Ramos (cell line): ENCODE results near the gene GAB4.
"Not testable (repeated sequence)": the region's sequence is repeated elsewhere in the genome, so short reads cannot be mapped to it uniquely, and the experiment has no call there.

Experiments
- in situ Hi-C: fragments of 300-500 bp; cut with MboI; formaldehyde crosslinking; loops from one replicate; pipeline ENCODE4 v1.14.3; 2022; ENCODE audit warnings: low sequenced_read_pairs; ENCODE audit not compliant: unreplicated experiment

The GAB4 gene

DNA sequence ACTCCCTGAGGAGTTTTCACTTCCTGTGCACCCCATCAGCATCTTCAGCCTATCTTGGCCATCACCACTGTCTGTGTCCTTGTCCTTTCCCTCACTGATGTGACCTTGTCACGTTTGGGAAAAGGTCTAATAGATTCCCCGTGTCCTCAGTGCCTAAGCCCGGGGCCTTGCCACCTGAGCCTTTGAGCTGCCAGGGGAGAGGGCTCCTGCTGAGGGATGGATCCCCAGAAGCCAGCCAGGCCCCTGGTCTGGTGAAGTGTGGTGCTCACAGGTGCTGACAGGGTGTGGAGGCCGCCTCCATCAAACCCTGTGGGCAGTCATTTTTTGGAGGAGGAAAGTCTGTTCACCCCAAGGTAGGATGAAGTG is 47.2 kb downstream of the GAB4 start:
- in situ Hi-C loops = no loop called here

DNA sequence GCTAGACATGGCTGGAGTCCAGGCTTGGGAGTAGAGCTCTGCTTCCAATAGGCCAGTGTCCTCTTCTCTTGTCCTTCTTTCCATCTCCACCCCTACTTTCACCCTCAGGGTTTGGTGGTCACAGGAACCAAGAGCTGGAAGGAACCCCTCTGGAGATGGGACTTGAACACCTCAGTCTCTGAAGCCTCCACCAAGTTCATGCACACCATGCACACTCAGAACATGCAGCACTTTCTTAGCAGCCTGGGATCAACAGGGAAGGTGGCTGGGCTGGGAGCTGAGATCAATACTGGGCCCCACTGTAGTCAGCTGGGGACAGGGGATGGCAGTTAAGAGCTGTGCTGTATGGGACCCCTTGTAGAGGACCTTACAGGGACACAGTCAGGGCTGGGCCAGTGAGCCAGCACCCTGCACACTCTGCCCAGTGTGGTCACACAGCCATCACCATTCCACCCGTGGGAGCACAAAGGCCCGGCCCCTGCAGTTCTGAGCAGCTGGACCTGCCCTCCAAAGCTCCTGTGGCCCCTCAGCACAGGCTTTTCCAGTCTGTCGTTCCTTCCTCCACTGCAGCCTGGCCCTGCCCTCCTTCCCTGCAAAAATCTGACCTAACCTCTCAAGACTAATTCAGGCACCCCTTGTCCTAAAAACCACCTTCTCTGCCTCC is 47.7 kb downstream of the GAB4 start:
- in situ Hi-C loops = no loop called here

DNA sequence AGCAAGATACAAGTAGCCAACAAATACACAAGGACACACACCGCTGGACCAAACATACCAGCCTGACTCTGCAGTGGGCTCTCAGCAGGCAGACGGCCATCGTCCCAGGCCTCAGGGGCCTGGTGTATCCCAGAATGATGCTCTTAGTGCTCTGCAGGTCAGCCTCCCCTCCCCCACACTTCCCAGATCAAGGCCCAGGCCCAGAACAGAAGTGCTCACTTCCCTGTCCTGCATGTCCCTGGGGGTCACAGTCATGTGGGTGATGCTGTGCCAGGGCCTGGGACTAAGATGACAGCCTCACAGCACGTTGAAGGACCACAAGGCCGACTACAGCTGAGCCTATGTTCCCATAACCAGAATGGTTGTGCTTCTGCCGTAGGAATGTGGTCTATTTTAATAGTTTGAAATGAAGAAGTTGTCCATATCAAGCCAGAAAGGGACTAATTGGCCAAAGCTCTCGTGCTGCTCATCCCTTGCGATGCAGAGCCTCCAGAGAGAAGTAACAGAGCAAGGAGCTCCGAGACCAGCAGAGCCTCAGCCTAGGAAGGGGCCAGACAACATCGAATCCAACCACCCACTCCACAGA is 48.6 kb downstream of the GAB4 start:
- in situ Hi-C loops = no loop called here

DNA sequence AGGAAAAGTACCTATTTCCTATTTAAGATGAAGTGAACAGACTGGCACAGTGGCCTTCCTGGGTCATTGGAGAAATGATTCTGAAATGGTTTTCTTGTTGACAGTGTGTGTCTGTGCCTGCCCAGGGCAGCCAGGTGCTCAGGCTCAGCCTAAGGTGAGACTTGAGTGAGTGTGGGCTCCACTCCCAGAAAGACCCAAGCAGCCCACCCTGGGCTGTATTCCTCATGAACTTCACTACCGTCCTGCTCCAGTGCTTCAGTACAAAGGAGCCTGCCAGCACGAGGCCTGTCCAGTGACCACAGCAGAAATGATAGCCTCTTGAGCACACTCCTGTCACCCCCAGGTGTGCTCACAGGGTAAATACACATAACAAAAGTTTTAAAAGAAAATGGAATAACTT is 49.5 kb downstream of the GAB4 start:
- in situ Hi-C loops = no loop called here

DNA sequence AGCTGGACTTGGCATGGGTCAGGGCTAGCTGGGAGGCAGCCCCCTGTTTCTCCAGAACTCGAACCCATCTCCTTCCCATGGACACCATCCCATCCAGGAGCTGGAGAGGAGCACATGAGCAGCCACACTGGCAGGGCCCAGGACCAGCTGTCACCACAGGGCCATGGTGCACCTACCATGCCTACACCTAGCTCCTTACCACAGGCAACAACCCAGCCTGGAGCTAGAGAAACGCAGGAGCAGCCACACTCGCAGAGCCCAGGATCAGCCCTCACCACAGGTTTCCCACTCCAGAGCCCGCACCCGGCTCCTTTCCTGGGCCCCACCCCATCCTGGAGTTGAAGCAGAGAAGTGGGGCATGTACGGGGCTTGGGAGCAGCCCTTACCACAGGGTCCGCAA is 50.2 kb downstream of the GAB4 start:
- in situ Hi-C loops = no loop called here

DNA sequence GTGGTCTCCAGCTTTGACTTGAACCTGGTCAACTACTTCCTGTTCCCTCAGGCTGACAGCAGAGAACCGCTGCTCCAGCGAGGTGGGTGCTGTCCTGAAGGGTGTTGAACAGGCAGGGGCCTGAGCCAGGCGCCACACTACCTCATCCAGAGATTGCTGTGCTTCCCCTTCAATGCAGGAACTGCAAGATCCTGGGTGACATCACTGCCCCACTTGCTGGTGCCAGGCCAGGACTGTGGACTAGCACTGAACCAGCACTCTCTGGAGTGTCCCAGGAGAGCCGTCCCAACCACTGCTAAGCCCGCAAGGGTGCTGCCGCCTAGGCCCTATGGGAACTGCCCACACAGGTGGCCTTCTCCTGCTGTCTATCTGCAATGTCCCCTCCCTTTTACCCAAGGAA is 51.7 kb downstream of the GAB4 start:
- in situ Hi-C loops = no loop called here

DNA sequence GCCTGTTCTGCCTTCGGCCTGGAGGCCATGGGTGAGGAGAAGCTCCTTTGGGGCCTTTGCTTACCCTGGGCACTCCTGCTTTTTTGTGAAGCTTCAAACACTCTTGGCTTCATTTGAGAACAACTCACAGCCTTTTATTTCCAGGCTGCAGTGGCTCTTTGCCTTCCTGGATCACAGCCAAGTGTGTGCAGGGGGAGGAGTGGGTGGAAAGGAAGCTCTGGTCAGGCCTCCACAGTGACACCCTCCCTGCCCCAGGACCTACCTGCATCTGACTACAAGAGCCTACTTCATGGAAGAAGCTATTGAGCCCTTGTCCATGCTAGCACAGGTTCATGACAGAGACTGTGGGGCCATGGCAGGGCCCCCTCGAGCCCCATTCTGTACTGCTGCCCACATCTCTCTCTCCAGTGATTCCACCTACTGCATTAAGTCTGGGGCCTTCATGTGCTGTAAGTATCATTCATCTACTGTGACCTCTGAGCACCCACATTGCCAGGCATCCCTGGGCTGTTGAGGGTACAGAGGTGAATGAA is 52.3 kb downstream of the GAB4 start:
- in situ Hi-C loops = no loop called here

DNA sequence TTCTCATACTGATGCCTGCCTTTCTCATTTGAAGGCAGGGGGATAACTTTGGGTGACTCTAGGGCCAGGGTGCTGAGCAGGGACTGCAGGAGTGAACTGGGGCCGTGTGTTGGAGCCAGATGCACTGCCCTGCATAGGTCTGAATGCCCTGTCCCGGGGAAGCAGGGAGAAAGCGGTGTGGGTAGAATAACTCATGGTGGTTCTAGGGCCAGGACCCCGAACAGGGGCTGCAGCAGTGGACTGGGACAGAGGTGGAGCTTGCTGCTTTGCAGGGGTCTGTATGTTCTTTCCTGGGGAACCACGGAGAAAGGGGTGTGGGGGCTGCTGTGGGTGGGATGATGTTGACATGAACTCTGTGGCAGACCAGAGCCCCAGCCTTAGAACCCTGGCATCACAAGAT is 52.9 kb downstream of the GAB4 start:
- in situ Hi-C loops = no loop called here

DNA sequence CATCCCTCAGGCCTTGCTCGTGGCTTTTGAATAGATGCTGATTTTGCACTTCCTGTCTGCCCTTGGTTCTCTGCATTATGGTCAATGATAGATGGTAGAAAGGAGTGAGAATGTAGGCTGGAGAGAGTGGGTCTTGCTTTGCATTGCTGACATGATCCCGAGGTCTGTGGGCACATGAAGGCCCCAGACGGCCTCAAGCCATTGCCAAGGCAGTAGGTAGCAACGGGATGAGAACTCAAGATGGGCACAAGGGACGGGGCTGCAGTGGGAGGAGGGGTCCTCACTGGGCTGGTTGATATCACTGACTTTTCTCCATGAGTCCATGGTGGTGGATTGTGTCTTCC is 54.0 kb downstream of the GAB4 start:
- in situ Hi-C loops = no loop called here

DNA sequence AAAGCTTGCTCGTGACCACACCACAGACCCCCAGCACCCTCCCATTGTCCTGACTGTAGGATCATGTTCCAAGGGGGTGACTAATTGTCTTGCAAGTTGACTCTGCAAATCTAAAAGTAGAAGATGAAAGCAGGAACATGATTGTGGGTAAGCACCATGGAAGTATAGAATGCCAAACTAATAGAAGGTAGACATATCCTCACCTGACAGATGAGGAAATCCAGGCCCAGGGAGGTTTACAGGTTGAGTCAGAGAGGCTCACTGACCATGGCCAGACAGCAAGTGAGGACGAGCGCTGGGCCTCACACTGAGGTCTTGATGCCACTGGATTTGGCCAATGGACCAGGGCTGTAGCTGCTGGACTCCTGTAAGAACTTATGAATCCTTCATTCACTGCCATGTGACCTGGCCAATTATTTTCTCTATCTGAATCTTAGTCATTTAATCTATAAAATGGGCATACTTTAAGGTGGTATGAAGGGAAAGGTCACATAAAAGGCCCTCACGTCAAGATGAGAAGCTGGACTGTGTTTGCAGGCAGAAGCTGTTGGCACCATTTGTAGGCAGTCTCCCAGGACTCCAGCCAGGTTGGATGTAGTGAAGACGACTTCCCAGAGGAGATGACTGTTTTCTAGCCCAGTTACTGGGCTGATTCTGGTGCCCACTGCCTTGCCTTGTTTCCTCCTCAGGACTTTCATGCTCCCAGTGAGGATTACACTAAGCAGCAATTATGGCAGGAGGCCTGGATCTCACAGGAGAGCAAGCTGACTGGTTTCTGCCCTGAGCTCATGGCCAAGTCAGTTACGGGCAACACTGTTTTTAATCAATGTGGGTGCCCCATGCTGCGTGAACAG is 54.6 kb downstream of the GAB4 start:
- in situ Hi-C loops = no loop called here

DNA sequence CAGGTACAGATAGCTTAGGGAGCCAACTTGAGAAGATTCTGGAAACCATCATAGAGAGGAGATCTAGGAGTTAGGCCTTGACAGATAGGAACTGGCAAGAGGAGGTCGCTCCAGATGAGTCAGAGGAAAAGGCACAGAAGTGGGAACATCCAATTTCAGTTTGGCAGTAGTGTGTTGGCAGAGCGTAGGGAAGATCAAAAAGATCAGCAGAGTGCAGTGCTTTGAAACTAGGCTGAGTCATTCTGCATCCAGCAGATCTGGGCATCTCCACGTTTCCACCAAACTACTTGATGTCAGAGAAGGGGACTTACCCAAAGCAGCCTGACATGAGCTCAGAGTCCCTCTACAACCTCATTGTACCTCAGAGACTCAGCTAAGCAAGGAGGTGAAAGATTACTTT is 58.5 kb downstream of the GAB4 start:
- in situ Hi-C loops = no loop called here

DNA sequence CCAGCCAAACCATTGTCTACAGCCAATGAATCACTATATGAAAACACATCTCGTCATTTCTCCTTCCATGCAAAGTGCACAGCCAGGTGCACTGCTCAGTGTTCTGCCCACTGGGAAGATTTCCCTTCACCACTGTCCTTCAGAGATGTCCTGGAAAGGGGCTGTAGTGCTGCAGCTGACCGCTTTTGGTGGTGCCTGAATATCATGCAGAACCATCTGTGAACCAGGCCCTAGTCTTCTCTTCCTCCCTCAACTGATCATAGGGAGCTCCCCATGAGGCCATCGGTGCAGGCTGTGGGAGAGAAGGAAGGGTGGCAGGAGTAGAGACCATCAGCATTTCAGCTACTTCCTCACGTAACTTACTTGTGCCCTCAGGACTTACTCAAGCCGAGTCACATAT is 70.2 kb downstream of the GAB4 start:
- in situ Hi-C loops = no loop called here

DNA sequence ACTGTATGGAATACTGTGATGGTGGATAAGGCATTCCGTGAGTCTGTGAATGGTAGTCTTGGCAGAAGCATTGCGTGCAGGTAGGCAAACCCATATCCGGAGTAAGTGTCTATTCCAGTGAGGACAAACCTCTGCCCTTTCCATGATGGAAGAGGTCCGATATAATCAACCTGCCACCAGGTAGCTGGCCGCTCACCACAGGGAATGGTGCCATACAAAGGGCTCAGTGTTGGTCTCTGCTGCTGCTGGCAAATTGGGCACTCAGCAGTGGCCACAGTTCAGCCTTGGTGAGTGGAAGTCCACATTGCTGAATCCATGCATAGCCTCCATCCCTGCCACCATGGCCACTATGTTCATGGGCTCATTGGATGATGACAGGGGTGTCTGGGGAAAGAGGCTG is 70.8 kb downstream of the GAB4 start:
- in situ Hi-C loops = not testable (repeated sequence)

DNA sequence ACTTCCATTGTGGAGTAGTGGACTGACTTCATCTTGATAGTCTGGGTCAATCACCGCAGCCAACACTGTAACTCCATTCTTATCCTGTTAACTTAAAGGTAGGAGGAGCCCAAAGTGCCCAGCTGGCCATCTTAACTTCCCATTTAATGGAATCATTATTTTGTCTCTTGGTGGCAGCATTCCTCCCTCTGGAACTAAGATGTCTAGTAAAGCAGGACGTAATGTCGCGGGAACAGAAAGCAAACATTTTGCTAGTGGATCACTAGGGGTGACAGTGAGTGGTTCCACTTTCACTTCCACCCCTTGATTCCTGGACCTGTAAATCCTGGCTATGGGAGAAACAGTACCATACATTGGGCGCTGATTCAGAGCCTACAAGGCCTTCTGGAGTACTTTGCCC is 71.4 kb downstream of the GAB4 start:
- in situ Hi-C loops = no loop called here

DNA sequence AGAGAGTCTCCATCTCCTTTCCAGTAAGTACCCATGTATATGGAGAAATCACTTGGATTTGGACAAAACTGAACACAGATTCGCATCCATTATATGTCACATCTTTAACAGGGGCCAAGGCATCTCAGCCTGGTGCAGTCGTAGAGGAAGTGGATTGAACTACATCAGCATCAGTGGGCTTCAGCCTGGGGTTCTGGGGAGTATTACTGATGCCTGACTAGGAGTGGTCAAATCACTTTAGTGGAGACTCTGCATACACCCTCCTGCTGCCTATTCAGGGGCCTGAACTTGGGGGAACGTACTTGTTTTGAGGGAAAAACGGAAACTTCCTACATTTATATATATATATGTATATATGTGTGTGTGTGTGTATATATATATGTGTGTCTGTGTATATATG is 72.8 kb downstream of the GAB4 start:
- in situ Hi-C loops = no loop called here

DNA sequence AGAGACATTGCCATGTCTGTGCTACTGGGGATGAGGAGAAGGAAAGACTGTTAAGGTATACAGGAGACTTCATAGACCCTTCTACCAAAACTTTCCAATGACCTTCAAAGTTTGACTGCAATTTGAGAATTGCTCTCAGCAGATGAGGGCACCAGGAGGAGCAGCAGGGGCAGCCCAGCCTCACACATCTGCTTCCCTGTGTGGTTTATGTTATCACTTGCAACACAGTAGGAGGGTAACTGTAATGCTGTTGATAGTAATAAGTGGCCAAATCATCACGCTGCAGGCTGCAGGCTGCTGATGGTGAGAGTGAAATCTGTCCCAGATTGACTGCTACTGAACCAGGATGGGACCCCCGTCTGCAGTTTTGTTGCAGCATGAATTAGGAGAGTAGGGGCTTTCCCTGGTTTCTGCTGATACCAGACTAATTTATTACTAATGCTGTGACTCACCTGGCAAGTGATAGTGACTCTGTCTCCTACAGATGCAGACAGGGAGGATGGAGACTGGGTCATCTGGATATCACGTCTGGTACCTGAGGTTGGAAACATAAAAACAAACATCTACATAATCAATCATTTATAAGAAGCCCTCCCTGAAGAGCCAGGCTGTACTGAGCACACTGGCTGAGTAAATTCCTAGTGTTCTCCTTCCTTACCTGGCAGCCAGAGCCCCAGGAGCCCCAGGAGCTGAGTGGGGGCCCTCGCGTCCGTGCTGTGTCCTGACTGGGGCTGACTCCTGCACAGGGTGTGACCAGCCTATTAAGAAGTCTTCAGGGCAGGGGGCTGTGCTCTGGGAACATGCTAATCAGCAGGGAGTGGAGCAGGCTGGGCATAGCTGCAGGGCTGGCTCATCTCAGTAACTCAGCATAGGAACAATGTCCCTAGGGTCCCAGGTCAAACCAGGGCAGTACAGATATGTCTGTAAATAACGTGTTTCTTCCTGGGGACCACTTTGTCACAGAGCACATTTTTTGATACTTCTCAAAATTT is 74.4 kb downstream of the GAB4 start:
- in situ Hi-C loops = no loop called here

DNA sequence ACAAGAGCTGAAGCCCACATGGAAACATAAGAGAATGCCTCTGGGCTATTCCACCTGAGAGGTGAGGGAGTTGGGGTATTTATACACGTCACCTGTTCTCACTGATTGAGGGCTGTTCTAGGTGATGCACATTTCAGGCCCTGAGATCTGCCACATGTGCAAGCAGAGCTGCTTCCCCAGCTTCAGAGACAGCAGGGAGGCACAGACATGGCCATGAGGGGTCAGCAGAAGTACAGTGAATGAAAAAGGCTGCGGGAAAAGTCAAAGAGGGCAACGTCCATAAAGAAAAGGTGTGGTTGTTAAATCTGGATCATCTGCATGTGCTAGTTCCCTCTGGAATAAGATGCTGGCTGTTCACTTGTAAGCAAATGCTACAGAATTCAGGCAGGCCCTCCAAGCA is 75.4 kb downstream of the GAB4 start:
- in situ Hi-C loops = no loop called here

DNA sequence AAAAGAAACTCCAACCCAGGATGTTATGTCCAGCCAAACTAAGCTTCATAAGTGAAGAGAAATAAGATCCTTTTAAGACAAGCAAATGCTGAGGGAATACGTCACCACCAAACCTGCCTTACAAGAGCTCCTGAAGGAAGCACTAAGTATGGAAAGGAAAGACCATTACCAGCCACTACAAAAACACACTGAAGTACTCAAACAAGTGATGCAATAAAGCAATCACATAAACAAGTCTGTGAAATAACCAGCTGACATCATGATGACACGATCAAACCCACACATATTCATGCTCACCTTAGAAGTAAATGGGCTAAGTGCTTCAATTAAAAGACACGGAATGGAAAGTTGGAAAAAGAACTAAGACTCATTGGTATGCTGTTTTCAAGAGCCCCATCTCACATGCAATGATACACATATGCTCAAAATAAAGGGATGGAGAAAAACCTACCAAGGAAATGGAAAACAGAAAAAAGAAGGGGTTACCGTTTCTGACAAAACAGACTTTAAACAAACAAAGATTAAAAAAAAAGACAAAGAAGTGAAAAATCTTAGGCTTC is 82.5 kb downstream of the GAB4 start:
- in situ Hi-C loops = no loop called here

DNA sequence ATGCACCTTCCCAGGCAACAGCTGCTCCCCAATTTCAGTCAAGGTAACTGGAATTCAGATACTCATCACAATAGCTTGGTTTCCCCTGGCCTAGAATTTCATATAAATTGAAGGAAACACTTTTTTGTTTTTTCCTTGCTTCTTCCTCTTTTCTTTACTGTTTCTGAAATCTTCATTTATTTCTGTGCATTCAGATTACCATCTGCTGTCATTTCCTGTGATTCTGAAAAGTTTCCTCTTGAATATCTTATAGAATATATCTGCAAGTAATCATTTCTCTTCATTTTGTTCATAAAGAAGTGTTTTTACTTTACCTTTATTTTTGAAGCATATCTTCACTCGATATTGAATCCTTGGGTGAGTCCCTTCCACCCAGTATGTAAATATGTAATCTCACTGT is 85.3 kb downstream of the GAB4 start:
- in situ Hi-C loops = no loop called here

DNA sequence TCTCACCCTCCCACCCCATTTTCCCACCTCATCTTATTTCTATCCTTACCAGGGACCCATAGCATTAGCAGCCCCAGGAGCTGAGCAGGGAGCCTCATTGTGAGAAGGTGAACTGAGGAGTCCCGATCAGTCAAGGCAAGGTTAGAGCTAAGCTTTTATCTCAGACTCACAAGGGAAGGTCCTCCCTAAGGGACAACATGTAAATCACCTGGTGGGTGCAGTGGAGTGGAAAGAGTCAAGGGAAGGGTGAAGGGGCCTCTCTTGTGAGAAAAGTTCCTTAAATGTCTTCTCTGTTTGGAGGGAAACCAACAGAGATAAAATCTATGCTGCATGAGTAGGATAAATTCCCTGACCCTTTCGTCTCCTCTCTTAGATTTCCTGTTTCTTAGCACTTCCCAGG is 85.9 kb downstream of the GAB4 start:
- in situ Hi-C loops = no loop called here
